ENCODE measurements around the gene CMIP. TPM values are rescaled to one million over a fixed set of nuclear protein-coding genes. Genes with fewer than 3 reads are reported as not detected.
A peak's percentile ranks its signal among the peaks of the same experiment; 100 is the strongest.

The CMIP gene
- total RNA-seq, 1 experiment from 2014 or later: 25.7 TPM

- DNase-seq: no peak
- Histone ChIP-seq H3K9me3 (ENCODE audit: low read length) (no peaks in the 10 kb centered on the region), H3K27ac (ENCODE audit: low read length) (peak overlapping the region; percentile 96), H2AFZ (ENCODE audit: low read length) (no peak overlapping the region), H3K4me2 (ENCODE audit: low read length) (no peak overlapping the region), H3K9me2 (replicated peaks; ENCODE audit: low read length) (no peaks in the 10 kb centered on the region), H3K9ac (ENCODE audit: low read length) (no peak overlapping the region), H3K79me2 (ENCODE audit: low read length) (peaks cover 93% of the 10 kb centered on the region), H3K27me3 (ENCODE audit: low read length) (no peaks in the 10 kb centered on the region), H3K4me1 (ENCODE audit: insufficient read depth, low read length) (peaks cover 34% of the 10 kb centered on the region), H3F3A (ENCODE audit: low read length, unreplicated experiment) (peaks cover 1% of the 10 kb centered on the region), H4K20me1 (ENCODE audit: low read length) (no peaks in the 10 kb centered on the region), H3K36me3 (ENCODE audit: low read depth, low read length) (peaks cover under 1% of the 10 kb centered on the region; the same call in 1 of the 2 replicates), H3K4me3 (ENCODE audit: low read length) (no peak overlapping the region)
- POLR2A ChIA-PET (ENCODE audit: unreplicated experiment): no interaction called here
- 0 out of 2 replicates have a peak, but pooled peaks have one; percentile 3 for ATAC-seq
- intact Hi-C loops (cut with micrococcal nuclease): no loop called here
- no peak for TF ChIP-seq EZH2 (IDR thresholded peaks at IDR 0.05; ENCODE audit: low read length, unreplicated experiment)
- TF ChIP-seq CTCF (conservative IDR thresholded peaks at IDR 0.05; ENCODE audit: low read depth, low read length): no peak
- no peak for TF ChIP-seq EZH2phosphoT487 (IDR thresholded peaks at IDR 0.05; ENCODE audit: borderline replicate concordance, low read length)
- BruUV-seq (replicated peaks): no TSS peak
- CTCF ChIA-PET: no interaction called here
Observed at GRCh38 chr16:81505011-81505661, 60.5 kb downstream of the CMIP start.

GRCh38 chr16:81509404-81509803 is 64.8 kb downstream of the CMIP start:
- no peaks in the 10 kb centered on the region for H3K27me3 ChIP-seq (ENCODE audit: low read length)
- H3F3A ChIP-seq (ENCODE audit: low read length, unreplicated experiment): peaks cover 12% of the 10 kb centered on the region
- BruUV-seq (replicated peaks): no TSS peak
- intact Hi-C loops (cut with micrococcal nuclease): no loop called here
- H3K4me1 ChIP-seq (ENCODE audit: insufficient read depth, low read length): peaks cover 42% of the 10 kb centered on the region
- no peaks in the 10 kb centered on the region for H3K9me3 ChIP-seq (ENCODE audit: low read length)
- peaks cover 88% of the 10 kb centered on the region for H3K79me2 ChIP-seq (ENCODE audit: low read length)
- POLR2A ChIA-PET (ENCODE audit: unreplicated experiment): no interaction called here
- H3K4me3 ChIP-seq (ENCODE audit: low read length): no peak overlapping the region
- no peak for ATAC-seq
- H3K36me3 ChIP-seq (ENCODE audit: low read depth, low read length): peaks cover 7% of the 10 kb centered on the region; the same call in 1 of the 2 replicates
- CTCF ChIA-PET: no interaction called here
- H4K20me1 ChIP-seq (ENCODE audit: low read length): no peaks in the 10 kb centered on the region
- H3K9ac ChIP-seq (ENCODE audit: low read length): no peak overlapping the region
- no peaks in the 10 kb centered on the region for H3K9me2 ChIP-seq (replicated peaks; ENCODE audit: low read length)
- TF ChIP-seq CTCF (conservative IDR thresholded peaks at IDR 0.05; ENCODE audit: low read depth, low read length) (no peak), EZH2phosphoT487 (IDR thresholded peaks at IDR 0.05; ENCODE audit: borderline replicate concordance, low read length) (no peak), EZH2 (IDR thresholded peaks at IDR 0.05; ENCODE audit: low read length, unreplicated experiment) (no peak)
- H3K27ac ChIP-seq (ENCODE audit: low read length): peak overlapping the region; percentile 94
- no peak for DNase-seq
- H2AFZ ChIP-seq (ENCODE audit: low read length): no peak overlapping the region
- H3K4me2 ChIP-seq (ENCODE audit: low read length): no peak overlapping the region

- Histone ChIP-seq H3K4me2 (ENCODE audit: low read length) (no peak overlapping the region), H2AFZ (ENCODE audit: low read length) (no peak overlapping the region), H4K20me1 (ENCODE audit: low read length) (no peaks in the 10 kb centered on the region), H3K79me2 (ENCODE audit: low read length) (peaks cover 88% of the 10 kb centered on the region), H3K4me1 (ENCODE audit: insufficient read depth, low read length) (peaks cover 42% of the 10 kb centered on the region), H3K9me2 (replicated peaks; ENCODE audit: low read length) (no peaks in the 10 kb centered on the region), H3K36me3 (ENCODE audit: low read depth, low read length) (peaks cover 7% of the 10 kb centered on the region; the same call in 1 of the 2 replicates), H3K4me3 (ENCODE audit: low read length) (no peak overlapping the region), H3K27ac (ENCODE audit: low read length) (peak overlapping the region; percentile 94), H3K9me3 (ENCODE audit: low read length) (no peaks in the 10 kb centered on the region), H3F3A (ENCODE audit: low read length, unreplicated experiment) (peaks cover 12% of the 10 kb centered on the region), H3K9ac (ENCODE audit: low read length) (peak overlapping the region; percentile 60; the same call in 1 of the 2 replicates), H3K27me3 (ENCODE audit: low read length) (no peaks in the 10 kb centered on the region)
- no peak for TF ChIP-seq EZH2phosphoT487 (IDR thresholded peaks at IDR 0.05; ENCODE audit: borderline replicate concordance, low read length)
- no peak for TF ChIP-seq EZH2 (IDR thresholded peaks at IDR 0.05; ENCODE audit: low read length, unreplicated experiment)
- intact Hi-C loops (cut with micrococcal nuclease): loop anchor here (2.0 to 5.0 kb wide), 3 partner anchors 63 to 108 kb away; no protein-coding TSS in a partner anchor
- ChIA-PET POLR2A (ENCODE audit: unreplicated experiment) (no interaction called here), CTCF (no interaction called here)
- BruUV-seq (replicated peaks): no TSS peak
- DNase-seq (no peak), ATAC-seq (no peak)
Observed at GRCh38 chr16:81510016-81510415, 65.4 kb downstream of the CMIP start.
